ENCODE measurements around the gene NFIX. TPM values are rescaled to one million over a fixed set of nuclear protein-coding genes. Genes with fewer than 3 reads are reported as not detected.

NFIX gene
- total RNA-seq, 6 experiments from 2014 or later, result 20.3 to 40.0 (median 26.7) TPM

GRCh38 chr19:13094106-13094504 lies 98.8 kb downstream of the NFIX start:
- TF ChIP-seq POLR2A (IDR thresholded peaks at IDR 0.05), result no peak
- TF ChIP-seq, protein P1, sequence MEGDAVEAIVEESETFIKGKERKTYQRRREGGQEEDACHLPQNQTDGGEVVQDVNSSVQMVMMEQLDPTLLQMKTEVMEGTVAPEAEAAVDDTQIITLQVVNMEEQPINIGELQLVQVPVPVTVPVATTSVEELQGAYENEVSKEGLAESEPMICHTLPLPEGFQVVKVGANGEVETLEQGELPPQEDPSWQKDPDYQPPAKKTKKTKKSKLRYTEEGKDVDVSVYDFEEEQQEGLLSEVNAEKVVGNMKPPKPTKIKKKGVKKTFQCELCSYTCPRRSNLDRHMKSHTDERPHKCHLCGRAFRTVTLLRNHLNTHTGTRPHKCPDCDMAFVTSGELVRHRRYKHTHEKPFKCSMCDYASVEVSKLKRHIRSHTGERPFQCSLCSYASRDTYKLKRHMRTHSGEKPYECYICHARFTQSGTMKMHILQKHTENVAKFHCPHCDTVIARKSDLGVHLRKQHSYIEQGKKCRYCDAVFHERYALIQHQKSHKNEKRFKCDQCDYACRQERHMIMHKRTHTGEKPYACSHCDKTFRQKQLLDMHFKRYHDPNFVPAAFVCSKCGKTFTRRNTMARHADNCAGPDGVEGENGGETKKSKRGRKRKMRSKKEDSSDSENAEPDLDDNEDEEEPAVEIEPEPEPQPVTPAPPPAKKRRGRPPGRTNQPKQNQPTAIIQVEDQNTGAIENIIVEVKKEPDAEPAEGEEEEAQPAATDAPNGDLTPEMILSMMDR (IDR thresholded peaks at IDR 0.05), result peak in 1 of 4 donors; percentile 0
- H3K4me1 ChIP-seq, result peaks cover 0 to 29% (median 3%) of the 10 kb centered on the region in 4 donors
- DNase-seq, result peak in 1 of 3 donors; percentile 54
- H3K27ac ChIP-seq, result no peak overlapping the region
- WGBS (ENCODE audit: insufficient coverage, low coverage, low lambda C conversion rate, missing lambda C conversion rate), result no CpG with 5 or more reads among the region's 5 CpGs
- H3K4me3 ChIP-seq, result no peak overlapping the region
- ATAC-seq, result no peak
- H3K9me3 ChIP-seq, result no peaks in the 10 kb centered on the region
- intact Hi-C loops (cut with DNase I), result loop anchor here in 1 of 2 donors (5.0 to 10.0 kb wide), 2 partner anchors 59 to 112 kb away; no protein-coding TSS in a partner anchor
- H3K36me3 ChIP-seq, result peaks cover 0 to 3% (median 0%) of the 10 kb centered on the region in 4 donors
- H3K27me3 ChIP-seq, result peaks cover 0 to 6% of the 10 kb centered on the region in 2 donors

DNA sequence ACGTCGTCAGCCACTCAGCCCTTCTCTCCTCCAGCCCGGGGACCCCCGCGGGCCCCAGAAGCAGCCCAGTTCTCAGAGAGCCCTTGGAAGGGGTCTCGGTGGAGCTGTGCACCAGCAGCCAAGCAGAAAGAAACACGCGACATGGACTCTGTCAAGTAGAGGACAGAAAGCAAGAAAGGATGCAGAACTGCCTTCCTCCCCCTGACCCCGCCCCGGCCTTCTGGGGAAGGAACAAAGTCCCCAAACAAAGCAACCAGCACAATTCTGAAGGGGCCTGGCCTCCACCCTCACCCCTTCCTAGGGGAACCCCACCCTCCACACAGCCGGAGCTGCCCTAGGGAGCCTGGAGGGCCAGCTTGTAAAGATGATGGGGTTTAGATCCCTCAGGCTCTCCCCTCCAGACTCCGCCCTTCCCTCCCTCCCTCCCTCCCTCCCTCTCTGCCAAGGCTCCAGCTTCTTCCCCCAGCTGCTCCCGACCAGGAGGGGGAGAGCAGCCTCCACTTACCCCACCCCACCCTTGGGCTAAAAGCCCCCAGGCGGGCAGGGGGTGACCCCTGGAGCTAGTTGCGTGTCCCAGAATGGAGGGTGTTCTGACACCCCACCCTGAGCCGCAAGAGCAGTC lies 99.6 kb downstream of the NFIX start:
- H3K27ac ChIP-seq, result no peak overlapping the region
- intact Hi-C loops (cut with DNase I), result loop anchor here in 1 of 2 donors (5.0 to 10.0 kb wide), 2 partner anchors 60 to 113 kb away; no protein-coding TSS in a partner anchor
- H3K36me3 ChIP-seq, result peaks cover 0 to 3% (median 0%) of the 10 kb centered on the region in 4 donors
- H3K27me3 ChIP-seq, result peaks cover 0 to 6% of the 10 kb centered on the region in 2 donors
- H3K4me1 ChIP-seq, result peaks cover 0 to 29% (median 3%) of the 10 kb centered on the region in 4 donors
- no peak for DNase-seq
- no peak for ATAC-seq
- H3K4me3 ChIP-seq, result no peak overlapping the region
- TF ChIP-seq, protein P1 (IDR thresholded peaks at IDR 0.05), result no peak
- TF ChIP-seq POLR2A (IDR thresholded peaks at IDR 0.05), result no peak
- no peaks in the 10 kb centered on the region for H3K9me3 ChIP-seq
- WGBS (ENCODE audit: insufficient coverage, low coverage, low lambda C conversion rate, missing lambda C conversion rate), result 76% methylated on average over 8 of the region's 16 CpGs

DNA sequence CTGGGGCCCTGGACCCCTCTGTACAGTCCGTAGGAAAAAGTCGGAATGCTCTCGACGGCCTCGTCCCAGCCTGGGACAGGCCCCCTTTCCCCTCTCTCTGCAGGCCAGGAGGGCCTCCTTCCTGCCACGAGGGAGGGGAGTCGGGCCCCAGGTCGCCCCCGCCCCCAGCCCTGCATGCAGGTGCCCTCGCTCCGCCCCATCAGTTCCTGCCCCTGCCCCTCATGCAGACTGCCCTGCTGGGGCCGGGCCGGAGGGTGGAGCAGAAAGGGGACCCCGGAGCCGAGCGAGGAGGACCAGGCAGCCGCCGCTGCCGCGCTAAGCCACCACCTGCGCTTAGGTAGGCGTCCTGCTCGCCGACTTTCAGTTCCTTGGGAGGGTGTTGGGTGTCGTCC lies 100.1 kb downstream of the NFIX start:
- H3K4me1 ChIP-seq, result peaks cover 0 to 29% (median 3%) of the 10 kb centered on the region in 4 donors
- TF ChIP-seq, protein P1 (IDR thresholded peaks at IDR 0.05), result no peak
- no peak for TF ChIP-seq POLR2A (IDR thresholded peaks at IDR 0.05)
- peaks cover 0 to 6% of the 10 kb centered on the region in 2 donors for H3K27me3 ChIP-seq
- no peaks in the 10 kb centered on the region for H3K9me3 ChIP-seq
- ATAC-seq (no peak), DNase-seq (peak in 2 of 3 donors; percentile 37 to 53)
- intact Hi-C loops (cut with DNase I), result loop anchor here in 1 of 2 donors (10.0 kb wide), 1 partner anchor 61 kb away; no protein-coding TSS in a partner anchor
- no peak overlapping the region for H3K27ac ChIP-seq
- H3K4me3 ChIP-seq, result no peak overlapping the region
- 20% methylated on average over 2 of the region's 25 CpGs for WGBS (ENCODE audit: insufficient coverage, low coverage, low lambda C conversion rate, missing lambda C conversion rate)
- peaks cover 0 to 3% (median 0%) of the 10 kb centered on the region in 4 donors for H3K36me3 ChIP-seq

GRCh38 chr19:13095934-13096927 lies 101.0 kb downstream of the NFIX start:
- Histone ChIP-seq H3K9me3 (no peaks in the 10 kb centered on the region), H3K36me3 (peaks cover 0 to 3% (median 0%) of the 10 kb centered on the region in 4 donors), H3K27me3 (peaks cover 0 to 6% of the 10 kb centered on the region in 2 donors), H3K4me1 (peaks cover 0 to 25% (median 3%) of the 10 kb centered on the region in 4 donors), H3K4me3 (peak overlapping the region in 1 of 3 donors; percentile 3), H3K27ac (peak overlapping the region in 1 of 3 donors; percentile 11)
- ATAC-seq (peak; percentile 42 to 54 (median 44)), DNase-seq (peak; percentile 62 to 74 (median 67))
- TF ChIP-seq POLR2A (IDR thresholded peaks at IDR 0.05), result no peak
- TF ChIP-seq, protein P1 (IDR thresholded peaks at IDR 0.05), result peak; percentile 6 to 33 (median 21)
- WGBS (ENCODE audit: insufficient coverage, low coverage, low lambda C conversion rate, missing lambda C conversion rate), result 17% methylated on average over 18 of the region's 44 CpGs
- intact Hi-C loops (cut with DNase I), result loop anchor here in 1 of 2 donors (10.0 kb wide), 1 partner anchor 61 kb away; no protein-coding TSS in a partner anchor
